Kasumi-1 (cell line): ENCODE results near the gene DYSF.

ENCODE experiments used
- DNase-seq, 2 experiments: peaks; one replicate each; lab custom pipeline; 2025; lab: John Stamatoyannopoulos, UW

The DYSF gene

DNA sequence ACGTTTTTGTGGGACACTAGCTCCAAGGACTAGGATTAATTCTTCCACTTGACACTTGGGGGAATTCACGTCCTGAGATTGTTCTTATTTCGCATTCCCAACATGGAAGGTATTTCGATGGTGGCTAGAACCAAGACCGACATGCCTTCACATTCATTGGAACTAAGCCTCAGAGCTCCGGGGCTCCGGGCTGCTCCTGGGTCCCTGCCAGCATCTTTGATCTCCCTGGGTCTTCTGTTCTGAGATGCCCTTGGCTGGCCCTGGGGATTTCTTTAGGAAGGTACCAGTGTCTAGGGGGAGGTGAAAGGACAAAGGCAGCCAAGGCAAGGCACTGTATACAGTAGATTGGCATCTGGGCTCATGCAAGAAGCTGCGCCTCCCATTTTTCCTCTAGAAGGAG lies 76.8 kb downstream of the DYSF start:
- DNase-seq, result no peak

DNA sequence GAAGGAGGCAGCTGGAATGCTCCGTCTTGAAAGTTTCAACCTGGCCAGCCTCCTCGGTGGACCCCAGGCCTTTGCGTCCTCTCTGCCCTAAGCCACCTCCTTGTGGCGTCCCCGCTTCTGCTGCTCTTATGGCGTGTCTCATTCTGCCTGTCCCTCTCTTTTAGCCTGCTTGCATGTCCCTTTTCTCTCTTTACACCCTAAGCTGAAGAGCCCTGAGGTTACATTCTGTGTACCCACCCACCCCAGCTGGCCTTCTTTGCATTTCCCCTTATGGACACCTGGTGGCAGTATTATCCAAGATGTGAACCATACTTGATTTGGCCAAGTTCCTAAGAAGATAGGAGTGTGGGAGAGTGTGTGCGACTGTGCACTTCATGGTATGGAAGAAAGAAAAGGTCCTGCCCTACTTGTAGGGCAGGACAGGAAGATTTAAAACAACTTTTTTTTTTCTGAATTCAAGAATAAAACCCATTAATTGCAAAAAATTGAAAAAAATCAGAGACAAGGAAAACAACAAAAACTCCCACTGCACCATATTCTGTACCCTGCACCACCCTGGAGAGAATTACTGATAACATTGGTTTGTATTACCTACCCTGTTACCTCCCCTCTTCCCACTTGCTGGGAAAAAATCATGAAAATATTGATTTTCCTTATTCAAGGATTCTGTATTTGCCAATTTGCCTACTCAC lies 77.4 kb downstream of the DYSF start:
- peak; percentile 80 to 81 for DNase-seq

DNA sequence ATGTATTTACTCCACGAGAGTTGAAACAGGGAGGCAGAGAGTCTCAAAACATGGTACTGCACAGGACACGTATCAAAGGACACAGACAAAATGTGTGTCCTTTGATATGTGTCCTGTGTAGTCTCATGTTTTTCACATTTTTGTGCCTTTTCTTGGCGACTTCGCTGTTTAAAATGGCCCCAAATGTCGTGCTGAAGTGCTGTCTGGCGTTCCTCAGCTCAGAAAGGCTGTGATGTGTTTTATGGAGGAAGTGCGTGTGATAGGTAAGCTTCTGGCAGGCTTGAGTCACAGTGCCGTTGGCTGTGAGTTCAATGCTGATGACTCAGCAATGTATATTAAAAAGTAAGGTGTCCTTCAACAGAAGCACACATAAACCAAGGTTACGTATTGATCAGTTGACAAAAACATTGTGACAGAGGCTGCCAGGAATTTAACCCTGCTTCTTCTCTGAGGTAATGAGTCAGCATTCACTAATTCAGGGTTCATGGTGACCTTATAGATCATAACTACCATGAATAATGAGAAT lies 78.2 kb downstream of the DYSF start:
- DNase-seq, result no peak

DNA sequence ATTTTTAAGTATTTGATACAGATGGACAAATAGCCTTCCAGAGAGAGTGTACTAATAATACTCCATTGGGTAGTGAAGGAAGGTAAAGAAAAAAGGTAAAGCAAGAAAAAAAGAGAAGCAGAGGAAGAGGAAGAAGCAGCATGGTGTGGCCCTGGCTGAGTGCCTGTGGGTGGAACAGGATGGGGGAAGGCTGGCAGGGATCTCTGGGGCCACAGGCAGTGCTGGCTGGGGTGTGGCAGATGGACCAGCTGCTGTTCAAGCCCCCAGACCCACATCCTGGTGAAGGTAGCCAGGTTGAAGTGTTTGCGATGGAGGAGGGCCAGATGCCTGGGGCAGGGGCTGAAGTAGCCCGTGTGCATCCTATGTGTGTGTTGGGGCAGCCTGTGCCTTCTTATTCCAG lies 79.0 kb downstream of the DYSF start:
- no peak for DNase-seq

DNA sequence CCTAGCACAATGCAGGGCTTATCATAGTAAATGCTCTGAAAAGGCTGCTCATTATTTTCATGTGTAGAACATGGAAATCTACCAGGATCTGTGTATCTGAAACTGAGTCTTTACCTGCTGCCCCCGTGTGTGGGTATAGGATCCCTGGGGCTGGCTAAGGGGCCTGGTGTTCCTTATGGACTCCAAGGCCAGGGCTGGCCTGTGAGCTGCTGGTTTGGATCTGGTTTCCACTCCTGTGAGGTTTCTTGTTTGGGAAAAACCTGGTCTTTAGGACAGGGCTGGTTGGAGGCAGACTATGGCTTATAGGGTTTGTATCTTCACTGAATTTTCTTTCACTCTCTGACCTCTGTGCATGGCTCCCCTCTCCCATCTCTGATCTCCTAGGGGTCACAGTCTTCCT lies 80.8 kb downstream of the DYSF start:
- DNase-seq, result no peak

DNA sequence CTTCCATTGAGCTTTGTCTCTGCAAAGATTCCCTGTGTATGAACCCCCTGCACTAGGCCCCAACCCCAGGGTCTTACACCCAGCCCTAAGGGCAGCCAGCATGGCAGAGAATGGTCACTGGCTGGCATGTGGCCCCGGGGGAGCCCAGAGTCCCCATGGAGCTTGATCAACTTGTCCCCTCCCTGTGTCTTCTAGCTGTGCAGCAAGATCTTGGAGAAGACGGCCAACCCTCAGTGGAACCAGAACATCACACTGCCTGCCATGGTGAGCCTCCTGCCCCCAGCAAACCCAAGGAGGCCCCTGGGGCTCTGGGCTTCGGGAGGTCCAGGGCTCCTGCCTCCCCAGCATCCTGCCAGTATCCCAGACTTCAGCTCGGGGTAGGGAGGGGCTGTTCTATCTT lies 81.5 kb downstream of the DYSF start:
- DNase-seq, result no peak

DNA sequence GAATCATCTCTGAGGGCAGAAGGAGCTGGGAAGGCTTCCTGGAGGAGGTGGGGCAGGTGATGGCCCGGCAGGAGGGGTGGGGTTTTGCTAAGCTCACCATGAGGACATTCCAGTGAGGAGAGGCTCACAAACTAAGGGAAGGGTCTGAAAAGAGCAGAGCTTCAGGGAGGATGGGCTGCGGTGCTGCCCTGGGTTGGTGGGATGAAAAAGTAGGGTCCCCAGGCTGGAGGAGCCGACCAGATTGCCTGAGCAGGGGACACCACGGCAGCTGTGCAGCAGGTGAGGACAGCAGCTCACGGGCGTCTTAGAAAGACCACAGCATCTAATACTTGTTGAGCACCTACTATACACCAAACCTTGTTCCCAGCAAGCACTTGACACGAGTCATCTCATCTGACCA lies 82.2 kb downstream of the DYSF start:
- DNase-seq, result no peak

DNA sequence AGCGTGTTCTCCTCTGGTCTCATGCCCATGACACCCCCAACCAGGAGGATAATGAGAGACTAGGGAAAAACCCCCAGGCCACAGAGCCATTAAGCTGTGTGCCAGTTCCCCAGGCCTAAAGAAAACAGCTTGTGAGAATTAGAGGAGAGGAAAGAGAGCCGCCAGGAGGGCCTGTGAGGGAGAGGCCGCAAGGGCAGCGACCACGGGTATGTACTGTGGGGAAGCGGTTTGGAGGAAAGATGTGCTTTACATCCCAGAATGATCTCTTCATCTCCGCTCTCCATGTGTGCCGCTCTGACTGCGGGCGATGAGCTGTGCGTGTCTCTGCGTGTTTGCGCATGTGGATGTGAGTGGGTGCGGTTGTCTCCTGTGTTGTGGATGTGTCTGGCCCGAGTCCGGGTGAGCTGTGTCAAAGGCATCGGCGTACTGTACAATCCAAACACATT lies 82.9 kb downstream of the DYSF start:
- no peak for DNase-seq

DNA sequence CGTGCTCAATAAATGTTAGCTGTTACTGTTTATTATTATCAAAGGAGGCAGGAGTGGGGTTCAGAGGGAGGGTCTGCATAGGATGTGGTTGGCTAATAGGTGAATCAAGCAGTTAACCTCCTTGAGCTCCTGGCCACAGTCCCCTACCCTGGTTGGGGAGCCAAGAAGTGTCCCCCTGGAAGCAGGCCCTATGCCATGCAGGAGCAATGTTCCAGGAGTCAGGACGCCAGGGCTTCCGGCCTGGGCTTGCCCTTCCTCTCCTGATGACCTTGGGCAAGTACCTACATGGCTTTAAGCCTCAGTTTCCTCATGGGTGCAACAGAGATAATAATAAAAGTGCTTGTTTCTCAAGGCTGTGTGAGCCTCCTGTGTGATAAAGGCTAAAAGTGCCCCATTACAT lies 84.9 kb downstream of the DYSF start:
- no peak for DNase-seq

DNA sequence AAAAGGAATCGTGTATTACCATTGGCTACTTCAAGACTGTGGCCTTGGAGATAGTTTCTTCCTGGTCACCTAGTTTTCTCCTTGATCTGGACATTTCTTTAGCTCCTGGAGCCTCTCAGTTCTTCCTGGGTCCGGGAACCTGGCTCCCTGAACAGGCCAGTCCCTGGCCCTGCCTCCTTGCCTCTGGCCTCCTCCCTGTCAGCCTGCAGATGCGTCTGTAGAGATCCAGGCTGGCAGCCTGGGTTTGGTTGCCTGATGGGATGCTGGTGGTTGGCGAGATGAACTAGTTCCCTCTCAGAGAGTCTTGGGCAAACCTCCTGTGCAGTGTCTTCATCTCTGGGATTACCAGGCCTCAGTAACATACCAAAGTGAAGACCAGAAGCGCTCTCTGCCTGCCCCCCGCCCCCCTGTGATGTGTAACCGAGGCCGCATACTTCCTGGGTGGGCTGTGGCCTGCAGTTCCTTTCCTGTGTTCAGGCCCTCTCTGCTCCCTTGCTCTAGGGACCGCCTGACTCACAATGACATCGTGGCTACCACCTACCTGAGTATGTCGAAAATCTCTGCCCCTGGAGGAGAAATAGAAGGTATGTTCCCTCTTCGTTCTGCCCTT lies 85.4 kb downstream of the DYSF start:
- DNase-seq, result peak; percentile 12 to 20

DNA sequence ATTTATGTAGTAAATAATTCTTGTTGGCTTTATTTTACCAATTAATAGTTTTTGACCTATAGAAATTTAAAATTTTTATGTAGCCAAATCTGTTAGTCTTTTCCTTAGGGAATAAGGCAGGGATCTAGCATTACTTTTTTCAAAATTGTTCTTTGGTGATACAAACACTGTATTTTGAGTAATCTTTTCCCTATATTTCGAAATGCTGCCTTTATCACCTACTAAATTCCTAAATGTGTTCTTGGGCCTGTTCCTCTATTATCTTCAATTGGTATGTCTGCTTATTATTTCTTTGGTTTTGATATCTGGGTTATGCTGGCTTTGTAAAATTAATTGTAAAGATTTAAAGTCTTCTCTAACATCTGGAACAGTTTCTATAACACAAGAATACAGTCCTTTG lies 87.5 kb downstream of the DYSF start:
- no peak for DNase-seq

DNA sequence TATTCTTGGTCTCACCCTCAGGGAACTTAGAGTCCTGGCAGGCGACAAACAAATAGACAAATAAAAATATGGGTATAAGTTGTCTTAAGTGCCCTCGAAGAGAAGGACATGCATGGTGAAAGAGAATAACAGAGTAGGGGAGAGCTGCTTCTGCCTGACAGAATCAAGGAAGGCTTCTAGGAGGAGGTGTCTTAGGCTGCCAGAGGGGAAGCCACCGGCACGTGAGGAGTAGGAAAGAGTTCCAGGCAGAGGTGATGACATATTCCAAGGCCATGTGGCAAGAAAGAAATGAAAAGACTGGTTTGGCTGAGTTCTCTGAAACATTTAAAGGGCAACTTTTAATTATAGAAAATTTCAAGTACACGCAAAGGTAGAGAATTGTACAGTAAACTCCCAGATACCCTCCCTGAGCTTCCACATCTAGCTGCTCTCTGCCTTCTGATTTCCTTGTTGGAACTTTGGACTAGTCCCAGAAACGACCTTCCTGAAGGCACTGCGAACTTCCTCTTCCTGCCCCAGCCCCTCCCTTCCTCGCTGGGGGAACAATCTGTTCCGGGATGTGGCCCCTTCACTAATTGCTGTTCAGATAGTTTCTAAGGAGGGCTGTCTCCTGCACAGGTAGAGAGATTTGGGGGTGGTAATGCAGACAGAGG lies 91.7 kb downstream of the DYSF start:
- DNase-seq, result peak; percentile 26 to 30

DNA sequence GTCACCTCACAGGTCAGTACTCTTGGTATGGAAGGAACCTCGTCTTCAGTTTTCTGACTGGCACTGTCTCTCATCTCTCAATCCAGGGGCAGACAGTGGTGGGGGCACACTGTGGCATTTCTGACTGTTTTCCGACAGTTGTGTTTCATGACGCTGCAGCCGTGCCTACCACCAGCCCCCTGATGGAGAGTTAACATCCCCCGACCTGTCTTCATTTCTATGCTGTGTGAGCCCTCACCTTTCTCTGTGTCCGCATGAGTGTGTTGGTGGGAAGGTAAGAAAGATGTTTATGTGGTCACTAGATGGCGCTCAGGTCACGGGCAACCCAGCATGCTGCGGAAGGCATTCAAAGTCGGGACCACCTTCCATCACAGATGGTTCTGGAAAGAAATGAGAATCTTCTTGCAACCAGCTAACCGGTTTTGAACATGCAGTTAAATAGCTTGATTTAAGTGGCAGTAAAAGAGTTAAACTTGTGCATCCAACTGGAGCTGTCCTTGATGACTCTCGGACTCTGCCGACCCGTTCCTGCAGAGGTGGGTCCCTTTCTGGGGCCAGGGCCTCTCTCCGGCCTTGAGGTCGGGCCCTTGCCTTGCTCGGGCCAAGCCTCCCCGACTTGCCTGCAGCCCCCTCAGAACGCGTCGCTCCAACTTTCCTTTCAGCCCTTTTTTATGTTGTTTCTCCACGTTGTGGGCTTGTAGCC lies 92.4 kb downstream of the DYSF start:
- peak; percentile 60 to 65 for DNase-seq

DNA sequence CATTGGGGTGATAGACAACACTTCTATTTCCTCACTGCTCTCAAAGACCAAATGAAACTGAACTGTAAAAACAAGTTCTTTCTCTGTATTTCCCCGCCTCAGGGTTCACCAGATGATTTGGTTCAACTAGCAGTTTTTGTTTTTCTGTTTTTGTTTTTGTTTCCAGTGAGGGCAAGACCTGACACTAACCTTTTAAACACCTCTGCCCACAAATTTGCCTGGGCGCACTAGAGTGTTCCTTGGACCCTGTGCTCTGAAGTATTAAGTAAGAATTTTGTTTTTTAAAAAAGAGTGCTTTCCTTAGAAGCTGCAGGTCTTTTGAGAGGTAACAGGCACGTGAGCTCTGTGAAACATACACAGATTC lies 92.9 kb downstream of the DYSF start:
- DNase-seq, result no peak

DNA sequence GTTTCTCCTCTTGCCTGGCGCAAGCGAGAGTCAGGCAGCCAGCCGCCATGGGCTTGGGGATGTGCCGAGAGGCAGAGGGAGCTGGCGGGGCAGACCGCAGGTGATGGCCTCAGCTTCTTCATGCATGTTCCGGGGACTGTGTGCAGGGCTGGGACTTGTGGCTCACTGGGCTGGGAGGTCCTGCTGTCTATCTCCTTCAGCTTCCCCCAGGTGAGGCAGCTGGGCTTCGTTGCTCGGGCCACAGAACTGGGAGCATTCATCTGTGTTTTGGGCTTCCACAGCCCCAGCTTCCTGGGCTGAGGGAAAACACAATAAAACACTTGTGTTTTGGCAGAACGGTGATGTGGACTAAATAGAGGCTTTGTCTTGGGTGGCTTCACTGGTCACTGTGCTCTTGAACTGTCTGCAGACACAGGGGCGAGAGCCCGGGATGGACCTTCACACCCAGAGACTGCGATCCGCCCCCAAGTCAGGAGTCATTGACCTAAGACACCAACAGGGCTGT lies 93.5 kb downstream of the DYSF start:
- no peak for DNase-seq

DNA sequence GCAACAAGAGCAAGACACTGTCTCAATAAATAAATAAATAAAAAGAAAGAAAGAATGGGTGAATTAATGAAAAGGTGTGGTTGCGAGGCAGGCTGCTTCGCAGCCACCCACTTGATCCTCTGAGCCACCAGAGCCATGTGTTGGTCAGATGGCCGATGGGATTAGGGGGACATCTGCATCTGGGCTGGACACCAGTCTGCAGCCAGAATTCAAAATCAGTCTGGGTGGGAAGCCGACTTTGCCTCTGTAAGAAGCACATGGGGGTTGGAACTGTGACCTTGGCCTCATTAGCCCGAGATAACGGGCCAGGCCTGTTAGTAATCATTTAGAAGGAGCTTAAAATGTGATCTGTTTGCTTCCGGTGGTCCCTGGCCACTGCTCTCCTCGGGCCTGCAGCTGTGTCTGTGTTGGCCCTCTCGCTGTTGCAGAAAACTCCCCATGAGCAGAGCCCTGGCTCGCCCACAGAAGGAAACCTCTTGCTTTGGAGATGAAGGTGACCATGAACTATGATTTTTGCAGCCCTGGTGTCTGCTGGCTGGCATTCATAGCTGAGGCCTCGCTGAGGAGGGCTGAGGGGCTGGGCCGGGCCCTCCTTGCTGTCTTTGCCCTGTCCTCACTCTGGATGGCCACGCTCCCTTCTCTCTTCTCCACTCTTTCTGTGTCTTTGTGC lies 94.4 kb downstream of the DYSF start:
- no peak for DNase-seq

DNA sequence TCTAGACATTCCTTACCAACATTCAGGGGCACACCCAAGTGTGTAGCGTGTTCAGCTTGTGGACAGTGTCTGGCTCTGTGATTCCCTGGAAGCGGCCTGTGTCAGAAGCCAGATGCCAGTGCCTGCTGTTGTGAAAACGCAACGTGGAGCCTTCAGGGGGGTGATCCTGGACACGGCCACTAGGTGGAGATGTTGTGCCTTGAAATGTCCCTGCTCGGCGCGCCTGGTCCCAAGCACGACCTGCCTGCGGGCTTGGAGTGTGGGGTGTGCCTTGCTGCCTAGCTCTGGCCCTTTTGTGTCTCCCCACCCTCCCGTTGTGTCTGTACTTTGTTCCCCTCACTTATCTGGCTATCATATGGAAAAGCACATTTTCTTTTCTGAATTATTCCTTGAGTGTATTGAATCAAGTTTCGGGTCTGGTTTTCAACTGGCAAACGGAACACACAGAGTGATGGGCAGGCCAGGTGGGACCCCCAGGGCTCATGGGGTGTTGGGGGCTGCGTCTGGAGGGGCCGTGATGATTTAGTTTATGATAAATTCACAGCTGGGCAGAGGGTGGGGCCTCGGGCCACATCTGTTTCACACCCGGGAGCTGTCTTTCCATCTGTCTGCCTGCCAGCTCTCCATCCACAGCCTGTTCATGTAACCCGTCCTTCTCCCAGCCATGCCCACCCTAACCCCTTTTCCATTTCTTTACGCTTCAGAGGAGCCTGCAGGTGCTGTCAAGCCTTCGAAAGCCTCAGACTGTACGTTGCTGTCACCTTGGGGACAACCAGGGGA lies 95.5 kb downstream of the DYSF start:
- DNase-seq, result peak; percentile 67 to 79

DNA sequence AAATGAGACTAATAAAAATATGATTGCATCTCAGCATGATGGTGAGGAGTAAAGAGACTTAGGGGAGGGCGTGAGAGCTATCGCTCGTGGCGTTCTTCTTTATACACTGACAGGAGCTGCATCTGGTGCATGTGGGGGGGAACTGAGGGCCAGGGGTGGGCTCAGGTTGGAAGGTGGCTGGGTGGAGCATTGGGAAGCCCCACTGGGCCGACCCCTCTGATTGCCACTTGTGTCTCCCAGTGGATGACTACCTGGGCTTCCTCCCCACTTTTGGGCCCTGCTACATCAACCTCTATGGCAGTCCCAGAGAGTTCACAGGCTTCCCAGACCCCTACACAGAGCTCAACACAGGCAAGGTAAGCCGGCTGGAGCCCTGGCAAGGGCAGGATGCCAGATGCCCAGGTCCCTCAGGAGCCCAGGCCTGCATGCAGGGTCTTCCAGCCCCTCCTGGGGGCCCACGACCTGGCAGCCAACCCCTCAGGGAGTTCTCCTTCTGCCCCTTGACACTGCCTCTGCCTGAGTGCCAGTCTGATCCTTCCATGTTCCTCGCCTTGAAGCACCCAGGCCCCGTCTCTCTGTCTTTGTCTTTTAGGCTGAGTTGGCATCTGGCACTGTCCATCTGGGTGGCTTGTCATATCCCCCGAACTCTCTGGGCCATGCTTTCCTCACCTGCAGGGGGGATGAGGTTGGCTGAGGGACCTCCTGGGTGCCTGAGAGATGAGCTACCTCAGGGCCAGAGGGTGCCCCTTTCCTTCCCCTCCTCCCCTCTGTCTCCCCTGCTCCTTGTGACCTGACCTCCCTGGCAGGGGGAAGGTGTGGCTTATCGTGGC lies 97.7 kb downstream of the DYSF start:
- no peak for DNase-seq

DNA sequence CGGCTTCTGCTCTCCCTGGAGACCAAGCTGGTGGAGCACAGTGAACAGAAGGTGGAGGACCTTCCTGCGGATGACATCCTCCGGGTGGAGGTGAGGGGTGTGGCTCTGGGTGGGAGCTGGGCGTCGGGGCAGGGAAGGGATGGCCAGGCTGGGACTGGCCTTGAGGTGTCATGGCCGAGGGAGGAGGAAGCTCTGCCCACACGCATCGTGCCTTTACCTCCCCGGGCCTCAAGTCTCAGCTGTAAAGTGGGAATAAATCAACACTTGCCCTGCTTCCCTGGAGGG lies 98.2 kb downstream of the DYSF start:
- DNase-seq, result no peak

DNA sequence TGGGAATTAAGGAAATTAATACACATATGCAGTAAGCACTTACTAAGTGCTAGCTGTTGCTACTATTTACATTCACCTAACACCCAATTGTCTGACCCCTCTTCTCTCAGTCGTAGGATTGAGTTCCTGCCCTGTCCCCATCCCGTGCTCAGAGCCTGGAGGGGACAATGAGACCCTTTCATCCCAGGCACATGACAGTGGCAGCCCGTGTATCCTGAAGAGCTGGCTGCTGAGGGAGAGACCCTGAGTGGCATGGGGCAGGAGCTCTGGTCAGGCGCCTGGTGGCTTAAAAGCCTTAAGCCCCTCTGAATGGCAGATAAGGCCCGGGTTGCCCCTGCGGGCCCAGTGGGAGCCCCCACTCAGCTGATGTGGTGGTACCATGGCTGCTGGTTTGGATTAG lies 99.0 kb downstream of the DYSF start:
- DNase-seq, result no peak
